Limb (tissue), 2 donors: ENCODE measurements around the gene EPB41L4B.

Experiments used
- DNase-seq, 2 donors: peaks; one replicate each; pipeline ENCODE4 v3.0.0-alpha.2; 2016; ENCODE audit errors: extremely low spot score in 2 of 2

The EPB41L4B gene

GRCh38 chr9:109270971-109271925 is 49.6 kb downstream of the EPB41L4B start:
- no peak for DNase-seq

GRCh38 chr9:109270441-109270840 is 50.4 kb downstream of the EPB41L4B start:
- no peak for DNase-seq

GRCh38 chr9:109269839-109270238 is 51.0 kb downstream of the EPB41L4B start:
- no peak for DNase-seq

- no peak for DNase-seq
Measured at GRCh38 chr9:109269081-109269480, 51.8 kb downstream of the EPB41L4B start.

GRCh38 chr9:109267555-109267954 is 53.3 kb downstream of the EPB41L4B start:
- DNase-seq = no peak

- peak in 1 of 2 donors; percentile 64 for DNase-seq
Measured at GRCh38 chr9:109264877-109265587, 55.8 kb downstream of the EPB41L4B start.

GRCh38 chr9:109263358-109263757 is 57.5 kb downstream of the EPB41L4B start:
- DNase-seq = no peak

- peak; percentile 63 to 69 for DNase-seq
Measured at GRCh38 chr9:109258481-109259302, 62.2 kb downstream of the EPB41L4B start.

- DNase-seq = no peak
Measured at GRCh38 chr9:109256336-109256735, 64.5 kb downstream of the EPB41L4B start.

- DNase-seq = no peak
Measured at GRCh38 chr9:109255394-109255793, 65.5 kb downstream of the EPB41L4B start.

- DNase-seq = no peak
Measured at GRCh38 chr9:109254317-109254716, 66.5 kb downstream of the EPB41L4B start.

- no peak for DNase-seq
Measured at GRCh38 chr9:109253637-109254284, 67.1 kb downstream of the EPB41L4B start.

GRCh38 chr9:109253241-109253636 is 67.6 kb downstream of the EPB41L4B start:
- DNase-seq = no peak

GRCh38 chr9:109252291-109252690 is 68.6 kb downstream of the EPB41L4B start:
- DNase-seq = no peak

- no peak for DNase-seq
Measured at GRCh38 chr9:109251776-109252106, 69.1 kb downstream of the EPB41L4B start.

- DNase-seq = no peak
Measured at GRCh38 chr9:109251080-109251775, 69.6 kb downstream of the EPB41L4B start.

GRCh38 chr9:109250771-109251079 is 70.1 kb downstream of the EPB41L4B start:
- DNase-seq = no peak

GRCh38 chr9:109250311-109250741 is 70.5 kb downstream of the EPB41L4B start:
- DNase-seq = no peak

- no peak for DNase-seq
Measured at GRCh38 chr9:109249615-109250014, 71.2 kb downstream of the EPB41L4B start.

GRCh38 chr9:109248133-109248581 is 72.7 kb downstream of the EPB41L4B start:
- DNase-seq = no peak

- no peak for DNase-seq
Measured at GRCh38 chr9:109247228-109247627, 73.6 kb downstream of the EPB41L4B start.
